ENCODE results near the gene RELT. TPM values are rescaled to one million over a fixed set of nuclear protein-coding genes. Genes with fewer than 3 reads are reported as not detected.

The RELT gene, protein sequence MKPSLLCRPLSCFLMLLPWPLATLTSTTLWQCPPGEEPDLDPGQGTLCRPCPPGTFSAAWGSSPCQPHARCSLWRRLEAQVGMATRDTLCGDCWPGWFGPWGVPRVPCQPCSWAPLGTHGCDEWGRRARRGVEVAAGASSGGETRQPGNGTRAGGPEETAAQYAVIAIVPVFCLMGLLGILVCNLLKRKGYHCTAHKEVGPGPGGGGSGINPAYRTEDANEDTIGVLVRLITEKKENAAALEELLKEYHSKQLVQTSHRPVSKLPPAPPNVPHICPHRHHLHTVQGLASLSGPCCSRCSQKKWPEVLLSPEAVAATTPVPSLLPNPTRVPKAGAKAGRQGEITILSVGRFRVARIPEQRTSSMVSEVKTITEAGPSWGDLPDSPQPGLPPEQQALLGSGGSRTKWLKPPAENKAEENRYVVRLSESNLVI
- total RNA-seq (2022; extraction: Qiagen RNA extraction; ENCODE audit: low read depth): 9.3 to 11.1 TPM (median 10.5 TPM) in 5 replicates

DNA sequence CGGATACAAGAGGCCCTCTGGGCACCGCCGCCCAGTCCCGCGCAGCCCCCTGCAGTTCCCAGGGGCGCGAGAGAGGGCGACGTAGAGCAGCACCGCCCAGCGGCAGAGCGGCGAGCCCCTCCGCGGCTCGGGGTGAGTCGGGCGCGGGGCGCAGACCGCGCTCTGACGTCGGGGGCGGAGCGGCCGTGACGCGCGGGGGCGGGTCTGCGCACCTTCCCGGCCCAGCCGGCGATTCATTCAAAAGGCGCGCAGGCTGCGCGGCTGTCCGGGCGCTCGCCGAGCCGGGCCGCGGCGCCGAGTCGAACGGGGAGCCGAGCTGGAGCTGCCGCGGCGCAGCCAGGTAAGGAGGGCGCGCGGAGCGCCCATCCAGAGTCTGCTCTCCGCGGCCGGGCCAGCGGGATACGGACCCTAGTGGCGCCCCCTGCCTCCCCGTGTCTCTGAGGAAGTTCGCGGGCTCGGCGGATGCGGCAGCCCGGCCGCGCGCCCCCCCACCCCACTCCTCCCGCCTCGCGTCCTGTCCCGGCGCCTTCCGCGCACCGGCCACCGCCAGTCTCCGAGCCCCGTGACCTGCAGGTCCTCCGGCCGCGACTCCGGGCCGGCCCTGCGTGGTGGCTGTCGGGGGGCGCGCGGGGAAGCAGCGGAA is at the start of gene RELT:
RELT (plus strand) TSS at position 240 of the 643 bp plus-strand sequence. CDS start 12,738 bp downstream, outside the sequence.

Other genes starting within 250 kb of the RELT start
- gene FCHSD2, start 234.1 kb upstream of the RELT start, total RNA-seq (2022; extraction: Qiagen RNA extraction; ENCODE audit: low read depth): 9.2 to 15.4 TPM (median 12.6 TPM) in 5 replicates
- gene P2RY2, start 158.1 kb upstream of the RELT start, total RNA-seq (2022; extraction: Qiagen RNA extraction; ENCODE audit: low read depth): 8.9 to 12.6 TPM (median 10.4 TPM) in 5 replicates
- gene P2RY6, start 104.1 kb upstream of the RELT start, total RNA-seq (2022; extraction: Qiagen RNA extraction; ENCODE audit: low read depth): 9.4 to 18.6 TPM (median 13.2 TPM) in 5 replicates
- gene ARHGEF17, start 68.1 kb upstream of the RELT start, total RNA-seq (2022; extraction: Qiagen RNA extraction; ENCODE audit: low read depth): 11.0 to 14.3 TPM (median 12.7 TPM) in 5 replicates
- gene FAM168A, start 221.7 kb downstream of the RELT start, total RNA-seq (2022; extraction: Qiagen RNA extraction; ENCODE audit: low read depth): 12.0 to 17.6 TPM (median 15.2 TPM) in 5 replicates

All from A549 treated with DMSO at 1 μM for 4 hours (cell line).